Upper lobe of left lung (tissue), 4 donors: ENCODE measurements around the gene VEPH1.

Experiments used
- EP300 ChIP-seq, 4 donors: sonication (generic); formaldehyde crosslinking; IDR thresholded peaks; one replicate each; pipeline ENCODE4 v1.5.1; 2017; ENCODE audit warnings: antibody characterized with exemption in 4 of 4, control low read depth in 2 of 4
- POLR2AphosphoS5 ChIP-seq, 2 donors: sonication (generic); formaldehyde crosslinking; IDR thresholded peaks; one replicate each; pipeline ENCODE4 v1.5.1; 2017; ENCODE audit warnings: antibody characterized with exemption in 2 of 2
- TF ChIP-seq, protein P1 (sequence below), 6 experiments: fragments of 450-650 bp in 4 of 6; fragments of 200-600 bp in 2 of 6; sonication (generic) in 2 of 6; IDR thresholded peaks; one replicate each; pipeline ENCODE4 v1.5.1; 2016 to 2019; ENCODE audit warnings: antibody characterized with exemption in 6 of 6

DNA sequence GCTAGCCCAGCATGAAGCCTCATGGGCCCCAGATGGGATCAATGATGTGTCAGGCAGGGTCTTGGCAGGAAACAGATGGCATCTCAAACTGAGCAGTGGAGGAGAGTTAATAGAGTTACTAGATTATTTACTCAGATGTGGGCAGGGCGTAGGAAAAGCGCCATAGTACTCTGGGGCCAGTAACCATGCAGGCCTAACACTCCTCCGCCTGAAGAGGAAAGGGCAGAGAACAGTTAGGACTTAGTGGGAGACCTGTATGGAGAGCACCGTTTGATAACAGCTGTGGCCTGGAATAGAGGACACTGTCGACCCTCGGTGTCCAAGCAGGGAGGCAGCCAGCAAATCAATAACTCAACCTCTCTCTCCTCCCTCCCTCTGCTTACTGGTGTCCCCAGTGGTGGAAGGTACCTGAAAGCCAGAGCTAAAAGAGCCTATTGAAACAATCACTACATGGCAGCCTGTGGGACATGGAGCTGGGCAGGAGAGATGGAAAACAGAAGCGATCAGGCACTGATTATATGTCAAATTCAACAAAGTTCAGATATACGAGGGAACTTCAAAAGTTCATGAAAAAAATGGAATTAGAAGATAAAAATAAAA is 231.8 kb downstream of the VEPH1 start:
- TF ChIP-seq POLR2AphosphoS5 (IDR thresholded peaks at IDR 0.05) = no peak
- TF ChIP-seq, protein P1, sequence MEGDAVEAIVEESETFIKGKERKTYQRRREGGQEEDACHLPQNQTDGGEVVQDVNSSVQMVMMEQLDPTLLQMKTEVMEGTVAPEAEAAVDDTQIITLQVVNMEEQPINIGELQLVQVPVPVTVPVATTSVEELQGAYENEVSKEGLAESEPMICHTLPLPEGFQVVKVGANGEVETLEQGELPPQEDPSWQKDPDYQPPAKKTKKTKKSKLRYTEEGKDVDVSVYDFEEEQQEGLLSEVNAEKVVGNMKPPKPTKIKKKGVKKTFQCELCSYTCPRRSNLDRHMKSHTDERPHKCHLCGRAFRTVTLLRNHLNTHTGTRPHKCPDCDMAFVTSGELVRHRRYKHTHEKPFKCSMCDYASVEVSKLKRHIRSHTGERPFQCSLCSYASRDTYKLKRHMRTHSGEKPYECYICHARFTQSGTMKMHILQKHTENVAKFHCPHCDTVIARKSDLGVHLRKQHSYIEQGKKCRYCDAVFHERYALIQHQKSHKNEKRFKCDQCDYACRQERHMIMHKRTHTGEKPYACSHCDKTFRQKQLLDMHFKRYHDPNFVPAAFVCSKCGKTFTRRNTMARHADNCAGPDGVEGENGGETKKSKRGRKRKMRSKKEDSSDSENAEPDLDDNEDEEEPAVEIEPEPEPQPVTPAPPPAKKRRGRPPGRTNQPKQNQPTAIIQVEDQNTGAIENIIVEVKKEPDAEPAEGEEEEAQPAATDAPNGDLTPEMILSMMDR (IDR thresholded peaks at IDR 0.05) = no peak
- TF ChIP-seq EP300 (IDR thresholded peaks at IDR 0.05) = no peak
